Activated CD4-positive, alpha-beta T cell treated with anti-CD3 and anti-CD28 coated beads, Interleukin-10, Interleukin-2, amounts not matched to agents 100 ng/mL and 50 ng/mL, durations not matched to agents 16 hours and 8 hours (primary cell): ENCODE measurements around the gene DUSP28.
"Not testable (repeated sequence)": the region's sequence is repeated elsewhere in the genome, so short reads cannot be mapped to it uniquely, and the experiment has no call there.

Experiments
- DNase-seq: peaks from one replicate; pipeline ENCODE4 v3.0.0-alpha.2; 2020

DUSP28 gene

DNA sequence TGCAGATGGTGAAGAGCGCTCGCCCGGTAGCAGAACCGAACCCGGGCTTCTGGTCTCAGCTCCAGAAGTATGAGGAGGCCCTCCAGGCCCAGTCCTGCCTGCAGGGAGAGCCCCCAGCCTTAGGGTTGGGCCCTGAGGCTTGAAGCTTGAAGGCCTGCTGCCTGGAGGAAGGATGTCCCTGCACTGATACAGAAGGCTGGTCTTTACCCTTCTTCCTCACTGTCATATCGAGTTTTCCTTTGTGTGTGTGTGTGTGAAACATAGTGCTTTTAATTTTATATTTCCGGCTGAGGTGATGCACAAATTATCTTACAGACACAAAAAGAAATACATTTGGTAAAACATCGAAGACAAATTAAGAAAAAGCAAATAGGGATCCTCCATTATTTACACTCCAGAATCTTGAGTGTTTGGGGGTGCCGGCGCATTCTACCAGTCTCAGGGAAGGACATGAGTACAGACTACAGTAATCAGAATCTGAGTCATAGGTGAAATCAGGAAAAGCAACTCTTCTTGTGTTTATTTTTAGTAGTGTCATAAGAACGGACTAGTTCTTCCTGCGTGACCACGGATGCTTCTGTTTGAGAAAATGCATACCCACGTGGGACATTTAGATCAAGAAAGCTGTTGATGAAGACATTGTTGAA lies 1.3 kb downstream of the DUSP28 start:
- DNase-seq, result peak; percentile 70

- not testable (repeated sequence) for DNase-seq
Observed at GRCh38 chr2:240563231-240563630, 3.1 kb downstream of the DUSP28 start.

DNA sequence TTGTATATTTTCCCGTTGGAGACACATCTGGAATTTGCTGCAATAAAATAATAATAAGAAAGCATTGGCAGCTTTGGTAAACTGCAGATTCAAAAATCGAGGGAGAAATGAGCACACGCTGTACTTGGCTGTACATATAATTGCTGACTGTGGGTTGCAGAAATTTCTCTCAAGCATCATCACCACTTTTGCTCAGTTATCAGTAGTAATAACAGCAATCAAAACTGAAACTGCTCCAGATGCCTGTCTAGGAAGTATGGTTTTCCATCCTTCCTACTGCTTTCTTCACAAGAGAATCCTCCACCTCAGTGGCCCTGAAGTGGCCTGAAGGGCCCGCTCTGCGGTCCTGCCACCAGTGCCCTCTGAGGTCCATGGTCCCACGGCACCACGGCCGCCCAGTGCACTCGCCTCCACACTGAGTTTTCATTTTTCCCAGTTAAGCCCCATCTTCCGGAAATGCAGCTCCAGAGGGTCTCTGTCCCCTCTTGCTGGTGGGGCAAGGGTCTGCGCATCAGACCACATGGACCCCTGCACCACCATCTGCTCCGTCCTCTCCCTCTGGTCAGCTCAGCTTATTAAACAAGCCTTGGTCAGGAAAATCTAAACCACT lies 3.9 kb downstream of the DUSP28 start:
- no peak for DNase-seq

DNA sequence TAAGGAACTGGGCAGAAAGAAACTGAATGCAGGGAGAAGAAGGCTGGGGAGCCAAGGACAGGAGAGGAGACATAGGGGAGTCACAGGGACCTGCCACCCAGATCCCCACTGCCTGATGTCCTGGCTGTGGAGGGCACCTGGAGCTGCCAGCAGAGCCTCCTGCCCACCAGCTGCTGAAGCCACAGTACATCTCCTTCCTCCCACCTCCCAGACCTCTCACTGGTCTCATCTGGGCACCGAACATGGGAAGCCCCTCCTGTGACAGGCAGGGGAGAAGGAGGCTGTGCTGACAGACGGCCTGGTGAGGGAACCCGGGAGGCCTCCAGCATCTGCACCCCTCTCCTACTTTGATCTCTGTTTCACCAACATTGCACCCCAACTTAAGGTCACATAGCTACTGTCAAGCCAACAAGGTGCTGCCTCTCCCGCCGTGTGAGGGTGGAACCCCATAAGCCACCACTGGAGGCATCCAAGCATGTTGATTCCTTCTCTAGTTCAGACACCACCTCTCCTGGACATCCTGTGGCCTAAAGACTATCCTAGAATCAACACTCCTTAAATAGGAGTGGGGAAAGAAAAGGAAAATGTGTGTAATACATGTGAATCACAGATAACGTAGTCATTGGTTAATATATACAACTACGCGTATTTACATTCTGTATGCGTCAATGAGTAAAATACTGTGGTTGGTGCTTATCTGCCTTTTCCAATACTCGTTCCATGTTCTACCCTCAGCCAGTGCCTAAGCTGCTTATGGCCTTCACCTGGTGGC lies 4.6 kb downstream of the DUSP28 start:
- peak; percentile 59 for DNase-seq

GRCh38 chr2:240565333-240566202 lies 5.4 kb downstream of the DUSP28 start:
- DNase-seq, result peak; percentile 97

- peak; percentile 97 for DNase-seq
Observed at GRCh38 chr2:240566203-240567136, 6.3 kb downstream of the DUSP28 start.

DNA sequence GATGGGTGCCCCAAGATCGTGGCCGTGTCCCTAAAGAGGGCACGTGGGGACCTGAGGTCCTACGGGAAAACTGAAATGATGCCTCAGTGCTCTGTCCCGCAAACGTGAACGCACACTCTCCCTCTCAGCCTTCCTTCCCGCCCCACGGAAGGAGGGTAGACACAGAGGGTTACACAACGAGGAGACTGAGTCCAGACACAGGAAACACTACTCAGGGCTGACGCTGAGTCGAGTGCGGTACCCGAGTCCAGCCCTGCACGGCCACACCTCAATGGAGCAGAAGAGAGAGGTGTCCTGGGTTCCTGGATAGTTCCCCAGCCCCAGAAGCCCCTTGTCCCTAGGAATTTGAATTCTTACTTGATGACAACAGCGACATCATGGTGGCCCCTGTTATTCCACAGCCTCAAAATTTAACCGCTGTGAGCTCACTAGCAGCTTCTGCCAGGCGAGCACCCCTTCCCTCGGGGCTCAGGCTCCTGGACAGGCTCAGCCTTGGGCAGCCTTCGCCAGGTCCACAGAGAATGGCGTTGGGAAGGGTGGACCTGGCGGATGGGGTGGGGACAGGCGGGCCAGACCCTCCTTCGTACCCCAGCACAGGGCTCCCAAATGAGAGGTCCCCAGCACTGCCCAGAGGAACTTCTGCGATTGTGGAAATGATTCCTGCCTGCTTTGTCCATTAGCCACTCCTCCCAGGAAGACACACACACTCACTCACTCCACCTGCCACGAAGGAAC lies 7.1 kb downstream of the DUSP28 start:
- DNase-seq, result peak; percentile 57

GRCh38 chr2:240567872-240568677 lies 7.9 kb downstream of the DUSP28 start, which contains the start of gene RNPEPL1:
TSS of gene RNPEPL1 (plus strand) at chr2:240568484. CDS start at chr2:240568587, 103 bp downstream.
- DNase-seq, result peak; percentile 56

- DNase-seq, result peak; percentile 53
Observed at GRCh38 chr2:240568678-240569522, 8.7 kb downstream of the DUSP28 start.

DNA sequence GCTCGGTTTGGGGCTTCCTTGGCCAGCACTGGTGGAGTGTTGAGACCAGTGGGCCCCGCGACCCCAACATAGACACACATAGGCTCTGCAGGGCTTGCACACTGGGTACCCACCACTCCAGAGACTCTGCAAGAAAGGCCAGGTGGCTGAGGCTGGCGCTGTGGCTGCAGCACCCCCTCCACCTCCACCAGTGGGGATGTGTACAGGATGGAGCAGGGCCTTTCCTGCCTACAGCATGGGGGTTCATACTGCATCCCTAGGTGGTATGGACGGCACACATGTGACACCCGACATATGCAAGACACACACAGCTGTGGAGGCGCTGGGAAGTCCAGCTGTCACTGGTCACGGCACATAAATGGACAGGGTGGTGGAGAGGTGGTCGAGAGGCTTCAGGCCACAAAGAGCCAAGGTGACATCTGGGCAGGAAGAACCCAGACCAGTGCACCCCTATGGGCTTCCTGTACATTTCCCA lies 9.4 kb downstream of the DUSP28 start:
- no peak for DNase-seq

DNA sequence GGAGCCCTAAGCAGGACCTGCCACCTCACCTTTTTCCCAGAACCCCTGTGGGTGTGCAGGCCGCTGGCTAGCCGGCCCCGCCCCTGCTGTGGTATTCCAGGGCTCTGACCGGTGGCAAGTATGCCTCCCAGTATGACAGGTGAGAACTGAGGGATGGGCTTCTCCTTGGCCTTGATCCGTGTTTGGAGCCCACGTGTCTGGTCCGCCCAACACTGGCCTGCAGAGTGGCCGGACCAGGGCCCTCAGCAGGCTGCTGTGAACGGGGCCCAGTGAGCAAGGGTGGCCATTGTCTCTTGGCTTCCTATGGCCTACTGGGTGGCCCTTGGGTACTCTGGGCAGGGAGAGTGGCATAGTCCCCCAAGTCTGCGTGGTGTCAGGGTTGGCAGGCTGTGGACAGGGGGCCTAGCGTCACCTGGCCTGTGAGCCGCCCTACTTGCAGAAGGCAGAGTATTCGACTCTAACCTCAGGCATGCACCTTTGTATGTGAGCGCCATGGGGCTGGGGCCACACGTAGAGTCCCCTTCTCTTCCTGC lies 9.9 kb downstream of the DUSP28 start:
- DNase-seq, result no peak

DNA sequence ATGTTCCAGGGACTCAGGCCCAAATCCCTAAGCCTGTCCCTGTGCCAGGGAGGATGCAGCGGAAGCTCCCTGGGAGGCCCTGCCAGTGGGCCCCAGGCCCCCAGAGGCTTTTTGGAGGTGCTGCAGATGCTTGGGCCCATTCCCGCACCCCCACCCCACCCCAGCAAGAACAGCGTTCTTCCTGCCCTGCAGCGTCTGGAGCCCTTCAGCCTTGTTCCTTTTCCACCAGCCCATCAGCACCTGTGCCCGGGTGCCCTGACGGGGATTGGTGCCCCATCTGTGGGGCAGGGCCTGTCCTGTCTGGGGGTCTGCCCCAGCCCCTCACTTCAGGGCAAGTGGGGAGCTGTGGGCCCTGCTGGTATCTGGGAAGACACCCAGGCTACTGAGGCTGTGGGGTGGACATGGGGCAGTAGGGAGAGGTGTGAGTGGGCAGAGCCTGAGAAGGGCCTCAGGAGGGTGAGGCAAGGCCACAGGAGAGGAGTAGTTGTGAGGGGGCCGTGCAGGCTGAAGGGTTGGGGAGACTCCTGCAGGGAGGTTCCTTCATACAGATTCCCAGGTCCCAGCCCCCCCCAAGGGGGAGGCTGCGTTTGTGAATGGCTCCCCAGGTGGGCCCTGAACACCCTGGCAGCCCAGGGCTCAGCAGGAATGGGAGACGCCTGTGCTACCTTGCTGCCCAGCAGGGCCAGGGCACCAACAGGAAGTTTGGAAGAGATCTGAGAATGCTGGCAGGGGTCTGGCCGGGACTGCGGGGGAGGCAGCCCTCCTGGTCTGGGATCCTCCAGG lies 10.6 kb downstream of the DUSP28 start:
- DNase-seq, result no peak

DNA sequence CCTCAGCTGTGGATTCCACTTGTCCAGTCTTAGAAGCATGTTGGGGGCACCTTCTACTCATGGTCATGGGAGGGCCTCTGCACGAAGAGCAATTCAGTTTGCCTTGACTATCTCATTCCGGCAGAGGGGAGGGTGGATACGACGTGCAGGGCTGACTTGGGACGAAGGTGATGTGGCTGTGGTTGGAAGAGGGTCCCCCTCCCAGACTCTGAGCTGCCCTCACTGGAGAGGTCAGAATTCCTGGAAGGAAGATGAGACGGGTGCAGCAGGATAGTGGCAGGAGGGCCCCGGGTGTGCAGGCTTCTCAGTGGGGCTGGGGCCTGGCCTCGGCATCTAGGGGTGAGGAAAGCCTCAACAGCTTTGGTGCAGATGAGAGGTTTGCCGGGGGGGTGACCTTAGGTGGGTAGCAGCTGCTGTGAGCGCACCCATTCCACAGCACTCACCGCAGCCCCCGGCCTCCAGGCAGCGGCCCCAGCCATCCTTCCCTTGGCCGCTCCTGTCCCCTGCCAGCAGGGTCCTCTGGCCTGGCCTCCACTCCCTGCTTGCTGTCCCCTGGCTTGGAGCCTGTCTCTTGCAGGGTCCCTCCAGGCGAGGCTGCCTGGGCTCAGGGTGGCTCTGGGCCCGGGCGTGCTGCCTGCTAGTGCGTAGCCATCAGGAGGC lies 11.3 kb downstream of the DUSP28 start:
- no peak for DNase-seq

- DNase-seq, result no peak
Observed at GRCh38 chr2:240572141-240573031, 12.2 kb downstream of the DUSP28 start.

- no peak for DNase-seq
Observed at GRCh38 chr2:240573071-240573515, 12.9 kb downstream of the DUSP28 start.
